ENCODE measurements around the gene PHF12. TPM values are rescaled to one million over a fixed set of nuclear protein-coding genes. Genes with fewer than 3 reads are reported as not detected.

The PHF12 gene
- 10.7 and 14.5 TPM in 2 replicates for total RNA-seq

GRCh38 chr17:28951428-28951990 lies at the start of gene PHF12:
PHF12 (minus strand) TSS chr17:28951518; CDS start chr17:28950960, 558 bp downstream.

DNA sequence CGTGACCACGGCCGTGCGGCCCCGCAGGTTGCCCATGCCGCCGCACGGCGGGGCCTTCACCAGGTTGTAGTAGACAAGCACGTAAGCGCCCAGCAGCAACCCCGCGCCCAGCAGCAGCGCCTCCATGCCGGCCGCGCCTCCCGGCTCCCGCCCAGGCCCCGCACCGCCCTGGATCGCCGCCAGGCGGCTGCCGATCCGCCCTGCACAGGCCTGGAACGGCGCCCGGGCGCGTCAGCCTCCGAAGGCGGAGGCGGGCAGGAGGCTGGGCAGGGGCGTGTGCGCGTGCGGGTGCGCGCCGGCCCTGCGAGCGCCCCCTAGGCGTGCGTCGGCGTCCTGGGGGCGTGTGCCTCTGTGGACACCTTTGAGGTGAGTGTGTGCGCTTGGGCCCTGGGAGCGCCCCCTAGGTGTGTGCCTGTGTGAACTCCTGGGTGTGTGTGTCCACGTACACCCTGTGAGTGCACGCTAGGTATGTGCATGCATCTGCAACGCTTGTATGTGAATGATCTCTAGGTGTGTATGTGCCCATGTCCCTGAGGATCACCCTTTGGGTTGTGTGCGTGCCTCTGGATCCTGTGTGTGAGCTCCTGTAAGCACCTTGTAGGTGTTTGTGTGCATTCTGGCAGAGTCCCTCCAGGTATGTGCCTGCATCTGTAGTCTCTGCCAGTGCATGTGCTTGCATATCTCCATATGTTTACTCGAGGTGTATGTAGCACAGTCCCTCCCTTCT lies 48.3 kb downstream of the PHF12 start, which contains the start of gene DHRS13:
DHRS13 (minus strand) TSS at position 261 of the 727 bp plus-strand sequence; CDS start at position 126, 135 bp downstream.

GRCh38 chr17:28896884-28897768 lies 54.2 kb downstream of the PHF12 start, which contains the start of gene FLOT2:
FLOT2 (minus strand) TSS chr17:28897733; CDS start chr17:28897574, 159 bp downstream.

Other genes starting within 250 kb of the PHF12 start
- gene PROCA1, start 239.6 kb downstream of the PHF12 start, total RNA-seq = 1.6 and 2.9 TPM in 2 replicates
- gene RAB34, start 233.7 kb downstream of the PHF12 start, total RNA-seq = 150 and 173 TPM in 2 replicates
- 733 and 1,314 TPM in 2 replicates for gene RPL23A, start 231.5 kb downstream of the PHF12 start, total RNA-seq
- 3.3 and 6.1 TPM in 2 replicates for gene TLCD1, start 225.3 kb downstream of the PHF12 start, total RNA-seq
- 5.0 and 7.2 TPM in 2 replicates for gene NEK8, start 222.7 kb downstream of the PHF12 start, total RNA-seq
- 23.8 and 26.6 TPM in 2 replicates for gene TRAF4, start 207.5 kb downstream of the PHF12 start, total RNA-seq
- gene FAM222B, start 108.7 kb downstream of the PHF12 start, total RNA-seq = 1.5 and 1.6 TPM in 2 replicates
- 11.1 and 12.5 TPM in 2 replicates for gene ERAL1, start 96.5 kb downstream of the PHF12 start, total RNA-seq
- 35.5 and 42.6 TPM in 2 replicates for gene FLOT2, start 53.8 kb downstream of the PHF12 start, total RNA-seq
- gene DHRS13, start 48.4 kb downstream of the PHF12 start, total RNA-seq = 2.8 and 4.4 TPM in 2 replicates
- not detected in 2 replicates for gene SEZ6, start 54.5 kb upstream of the PHF12 start, total RNA-seq
- 2.2 and 3.0 TPM in 2 replicates for gene PIPOX, start 91.6 kb upstream of the PHF12 start, total RNA-seq
- gene MYO18A, start 228.9 kb upstream of the PHF12 start, total RNA-seq = 93.2 and 128 TPM in 2 replicates

Data from bronchial smooth muscle cell (primary cell).